Measurements from ENCODE around the gene LDLRAD4.

LDLRAD4 gene

GRCh38 chr18:13211534-13211933 is 7.0 kb upstream of the LDLRAD4 start:
- Histone ChIP-seq H3K4me3 (ENCODE audit: low read depth in 1 of 2, low read length in 2 of 2) (no peak overlapping the region), H3K4me2 (ENCODE audit: insufficient read depth, low read length) (no peak overlapping the region), H3K27me3 (ENCODE audit: insufficient read depth, low read length, poor library complexity) (no peaks in the 10 kb centered on the region), H3K9me3 (ENCODE audit: insufficient read depth, low read length, severe bottlenecking) (no peaks in the 10 kb centered on the region), H3K9ac (ENCODE audit: low read depth, low read length) (no peak overlapping the region), H3K36me3 (ENCODE audit: insufficient read depth, low read length) (no peaks in the 10 kb centered on the region), H3K79me2 (ENCODE audit: insufficient read depth, low read length) (no peaks in the 10 kb centered on the region), H3K4me1 (ENCODE audit: insufficient read depth, low read length) (peaks cover 10% of the 10 kb centered on the region), H2AFZ (ENCODE audit: low read depth, low read length) (no peak overlapping the region), H4K20me1 (ENCODE audit: insufficient read depth, low read length) (no peaks in the 10 kb centered on the region), H3K27ac (ENCODE audit: low read length) (no peak overlapping the region)
- ATAC-seq (ENCODE audit: insufficient read depth, low read depth): no peak
- DNase-seq: no peak
- no peak for TF ChIP-seq EZH2 (IDR thresholded peaks at IDR 0.05; ENCODE audit: borderline replicate concordance, low read depth, low read length, severe bottlenecking)
- TF ChIP-seq, protein P1, sequence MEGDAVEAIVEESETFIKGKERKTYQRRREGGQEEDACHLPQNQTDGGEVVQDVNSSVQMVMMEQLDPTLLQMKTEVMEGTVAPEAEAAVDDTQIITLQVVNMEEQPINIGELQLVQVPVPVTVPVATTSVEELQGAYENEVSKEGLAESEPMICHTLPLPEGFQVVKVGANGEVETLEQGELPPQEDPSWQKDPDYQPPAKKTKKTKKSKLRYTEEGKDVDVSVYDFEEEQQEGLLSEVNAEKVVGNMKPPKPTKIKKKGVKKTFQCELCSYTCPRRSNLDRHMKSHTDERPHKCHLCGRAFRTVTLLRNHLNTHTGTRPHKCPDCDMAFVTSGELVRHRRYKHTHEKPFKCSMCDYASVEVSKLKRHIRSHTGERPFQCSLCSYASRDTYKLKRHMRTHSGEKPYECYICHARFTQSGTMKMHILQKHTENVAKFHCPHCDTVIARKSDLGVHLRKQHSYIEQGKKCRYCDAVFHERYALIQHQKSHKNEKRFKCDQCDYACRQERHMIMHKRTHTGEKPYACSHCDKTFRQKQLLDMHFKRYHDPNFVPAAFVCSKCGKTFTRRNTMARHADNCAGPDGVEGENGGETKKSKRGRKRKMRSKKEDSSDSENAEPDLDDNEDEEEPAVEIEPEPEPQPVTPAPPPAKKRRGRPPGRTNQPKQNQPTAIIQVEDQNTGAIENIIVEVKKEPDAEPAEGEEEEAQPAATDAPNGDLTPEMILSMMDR (IDR thresholded peaks at IDR 0.05; ENCODE audit: borderline replicate concordance, extremely low read depth, low read length, poor library complexity, severe bottlenecking): no peak

DNA sequence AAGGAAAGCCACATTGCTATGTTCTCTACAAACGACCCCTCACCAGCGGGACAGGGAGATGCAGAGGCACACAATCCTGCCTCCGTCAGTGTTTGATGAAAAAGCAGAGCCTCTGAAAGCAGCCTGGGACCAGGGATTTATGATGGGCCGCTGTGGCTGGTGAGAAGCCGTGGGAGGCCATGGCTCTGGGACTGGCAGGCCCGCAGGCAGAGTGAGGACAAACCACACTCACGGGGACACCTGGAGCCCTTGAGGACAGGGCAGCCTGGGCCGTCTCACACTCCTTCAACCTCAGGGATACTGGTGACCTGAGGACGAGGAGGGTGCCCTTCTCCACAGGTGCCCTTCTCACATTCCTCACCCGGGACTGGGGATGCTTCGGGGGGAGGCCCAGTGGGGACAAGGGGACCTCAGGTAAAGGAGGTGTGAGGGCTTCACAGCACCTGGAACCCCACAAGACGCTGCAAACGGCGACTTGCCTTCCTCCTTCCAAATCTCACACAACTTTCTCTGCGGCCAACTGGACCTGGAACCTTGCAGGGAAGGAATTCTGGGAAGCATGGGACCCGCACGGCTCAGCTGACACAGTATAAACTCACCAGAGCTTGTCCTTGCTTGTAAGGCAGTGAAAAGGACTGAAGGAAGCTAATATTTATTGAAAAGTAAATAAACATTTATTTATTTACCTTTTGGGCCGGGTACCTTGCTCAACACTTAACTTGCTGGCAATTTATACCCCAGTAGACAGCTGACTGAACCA is 5.3 kb upstream of the LDLRAD4 start:
- H3K36me3 ChIP-seq (ENCODE audit: insufficient read depth, low read length): no peaks in the 10 kb centered on the region; the same call in 1 of the 2 replicates
- no peak overlapping the region for H3K4me2 ChIP-seq (ENCODE audit: insufficient read depth, low read length)
- peaks cover 4% of the 10 kb centered on the region for H3K79me2 ChIP-seq (ENCODE audit: insufficient read depth, low read length)
- H3K27me3 ChIP-seq (ENCODE audit: insufficient read depth, low read length, poor library complexity): no peaks in the 10 kb centered on the region
- no peaks in the 10 kb centered on the region for H3K9me3 ChIP-seq (ENCODE audit: insufficient read depth, low read length, severe bottlenecking)
- H3K4me1 ChIP-seq (ENCODE audit: insufficient read depth, low read length): peaks cover 16% of the 10 kb centered on the region
- no peak overlapping the region for H2AFZ ChIP-seq (ENCODE audit: low read depth, low read length)
- no peak overlapping the region for H3K4me3 ChIP-seq (ENCODE audit: low read depth in 1 of 2, low read length in 2 of 2)
- TF ChIP-seq, protein P1 (IDR thresholded peaks at IDR 0.05; ENCODE audit: borderline replicate concordance, extremely low read depth, low read length, poor library complexity, severe bottlenecking): no peak
- no peak for TF ChIP-seq EZH2 (IDR thresholded peaks at IDR 0.05; ENCODE audit: borderline replicate concordance, low read depth, low read length, severe bottlenecking)
- H3K9ac ChIP-seq (ENCODE audit: low read depth, low read length): no peak overlapping the region
- no peak overlapping the region for H3K27ac ChIP-seq (ENCODE audit: low read length)
- ATAC-seq (ENCODE audit: insufficient read depth, low read depth) (no peak), DNase-seq (no peak)
- H4K20me1 ChIP-seq (ENCODE audit: insufficient read depth, low read length): no peaks in the 10 kb centered on the region

DNA sequence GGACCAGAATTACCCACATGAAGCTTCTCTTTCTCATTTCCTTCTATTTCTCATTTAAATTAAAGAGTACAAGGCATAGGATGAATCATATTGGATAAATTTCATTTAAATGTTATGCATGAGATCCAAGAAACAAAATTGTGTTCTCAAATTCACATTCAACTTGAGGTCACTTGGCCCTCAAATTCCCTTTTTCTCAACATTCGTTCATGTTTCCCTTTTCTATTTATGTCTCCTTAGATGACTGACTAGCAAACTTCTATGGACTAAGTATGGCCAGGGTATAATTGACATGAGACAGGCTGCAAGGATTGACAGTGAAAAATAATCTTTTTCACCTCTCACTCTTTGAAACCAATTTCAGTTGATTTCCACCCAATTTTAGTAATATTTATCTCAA is 4.0 kb upstream of the LDLRAD4 start:
- Histone ChIP-seq H2AFZ (ENCODE audit: low read depth, low read length) (no peak overlapping the region), H3K4me1 (ENCODE audit: insufficient read depth, low read length) (peaks cover 23% of the 10 kb centered on the region), H3K36me3 (ENCODE audit: insufficient read depth, low read length) (no peaks in the 10 kb centered on the region; the same call in 1 of the 2 replicates), H3K79me2 (ENCODE audit: insufficient read depth, low read length) (peaks cover 18% of the 10 kb centered on the region), H3K9ac (ENCODE audit: low read depth, low read length) (no peak overlapping the region), H3K27me3 (ENCODE audit: insufficient read depth, low read length, poor library complexity) (no peaks in the 10 kb centered on the region), H3K4me2 (ENCODE audit: insufficient read depth, low read length) (no peak overlapping the region), H3K27ac (ENCODE audit: low read length) (no peak overlapping the region), H3K9me3 (ENCODE audit: insufficient read depth, low read length, severe bottlenecking) (no peaks in the 10 kb centered on the region), H3K4me3 (ENCODE audit: low read depth in 1 of 2, low read length in 2 of 2) (no peak overlapping the region), H4K20me1 (ENCODE audit: insufficient read depth, low read length) (no peaks in the 10 kb centered on the region)
- TF ChIP-seq EZH2 (IDR thresholded peaks at IDR 0.05; ENCODE audit: borderline replicate concordance, low read depth, low read length, severe bottlenecking): no peak
- TF ChIP-seq, protein P1 (IDR thresholded peaks at IDR 0.05; ENCODE audit: borderline replicate concordance, extremely low read depth, low read length, poor library complexity, severe bottlenecking): no peak
- DNase-seq (no peak), ATAC-seq (ENCODE audit: insufficient read depth, low read depth) (no peak)

All from DND-41 (cell line).